ENCODE results near the gene MBOAT2.

GRCh38 chr2:8999797-9000196 is 3.7 kb downstream of the MBOAT2 start:
- no peak for TF ChIP-seq CTCF (IDR thresholded peaks at IDR 0.05)
- no peak for TF ChIP-seq POLR2A (IDR thresholded peaks at IDR 0.05)
